Measurements from ENCODE around the gene C1QL2.

The C1QL2 gene

DNA sequence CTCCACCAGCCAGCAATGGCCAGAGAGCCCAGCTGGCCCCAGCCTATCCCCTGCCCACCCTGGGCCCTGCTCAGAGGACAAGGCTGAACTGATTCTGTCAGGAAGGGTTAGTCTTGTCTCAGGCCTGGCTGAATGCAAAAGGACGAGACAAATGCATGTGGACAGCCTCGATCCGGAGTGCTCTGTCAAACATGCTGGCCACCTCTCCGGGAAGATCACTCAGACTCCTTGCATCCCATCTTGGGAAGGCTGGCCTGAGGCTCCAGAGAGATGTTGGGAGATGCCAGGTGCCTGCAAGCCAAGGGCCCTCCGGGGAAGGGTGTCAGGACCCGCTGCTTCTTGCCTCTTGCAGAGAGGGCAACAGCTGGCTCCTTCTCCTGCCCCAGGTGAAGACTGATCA lies 20.2 kb upstream of the C1QL2 start:
- DNase-seq: no peak

GRCh38 chr2:119177838-119178190 lies 19.3 kb upstream of the C1QL2 start:
- DNase-seq: no peak

- DNase-seq: no peak
These were observed 18.8 kb upstream of the C1QL2 start for GRCh38 chr2:119177171-119177837.

- DNase-seq: no peak
These were observed 17.0 kb upstream of the C1QL2 start for GRCh38 chr2:119175517-119175916.

DNA sequence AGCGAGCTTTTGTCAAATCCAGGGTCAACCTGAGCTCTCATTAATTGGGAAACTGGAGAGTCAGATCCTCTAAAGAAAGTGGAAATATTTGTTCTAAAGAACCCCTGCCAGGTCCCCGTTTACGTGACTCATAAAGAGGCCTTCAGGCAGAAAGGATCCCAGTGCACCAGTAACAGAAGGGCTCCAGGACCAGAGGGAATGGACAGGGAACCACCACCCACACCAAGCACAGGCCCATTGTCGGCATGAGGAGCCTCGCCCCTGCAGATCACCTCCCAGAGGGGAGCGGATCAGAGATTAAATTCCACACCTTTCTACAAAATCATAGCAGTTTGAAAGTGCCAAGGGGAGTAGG lies 16.4 kb upstream of the C1QL2 start:
- no peak for DNase-seq

DNA sequence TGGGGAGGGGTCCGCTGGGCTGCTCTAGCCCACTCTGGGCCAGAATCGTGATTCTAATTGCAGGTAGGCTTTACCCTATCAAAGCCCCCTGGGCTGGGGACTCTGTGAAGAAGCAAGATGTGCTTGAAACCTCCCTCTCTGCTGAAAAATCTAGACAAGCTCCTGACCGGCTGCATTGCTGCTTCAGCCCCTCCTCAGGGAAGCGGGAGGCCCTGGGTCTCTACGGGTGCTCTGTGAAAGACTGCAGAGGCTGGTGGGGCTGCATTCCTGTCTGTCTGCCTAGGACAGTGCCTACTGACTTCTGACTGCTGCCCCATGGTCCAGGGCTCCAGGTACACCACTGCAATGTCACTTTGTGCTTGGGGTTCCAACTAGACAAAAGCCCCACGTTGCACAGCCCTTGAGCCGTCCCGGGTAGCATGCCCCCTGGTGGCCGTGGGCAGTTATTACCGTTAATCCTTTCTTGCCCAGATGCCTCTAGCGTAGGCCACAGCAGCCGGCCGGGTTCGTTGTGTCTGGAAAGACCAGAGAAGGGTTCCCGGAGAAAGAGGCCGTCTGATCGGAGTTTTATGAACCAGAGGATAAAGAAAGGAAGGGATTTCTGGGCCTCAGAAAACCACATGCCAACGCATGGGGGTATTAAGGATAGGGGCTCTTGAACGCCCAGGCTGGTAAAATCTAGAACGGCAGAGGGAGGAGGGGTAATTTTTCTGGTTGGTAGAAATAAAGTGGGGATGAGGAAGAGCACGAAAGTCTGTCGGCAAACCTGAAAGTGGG lies 15.9 kb upstream of the C1QL2 start:
- no peak for DNase-seq

DNA sequence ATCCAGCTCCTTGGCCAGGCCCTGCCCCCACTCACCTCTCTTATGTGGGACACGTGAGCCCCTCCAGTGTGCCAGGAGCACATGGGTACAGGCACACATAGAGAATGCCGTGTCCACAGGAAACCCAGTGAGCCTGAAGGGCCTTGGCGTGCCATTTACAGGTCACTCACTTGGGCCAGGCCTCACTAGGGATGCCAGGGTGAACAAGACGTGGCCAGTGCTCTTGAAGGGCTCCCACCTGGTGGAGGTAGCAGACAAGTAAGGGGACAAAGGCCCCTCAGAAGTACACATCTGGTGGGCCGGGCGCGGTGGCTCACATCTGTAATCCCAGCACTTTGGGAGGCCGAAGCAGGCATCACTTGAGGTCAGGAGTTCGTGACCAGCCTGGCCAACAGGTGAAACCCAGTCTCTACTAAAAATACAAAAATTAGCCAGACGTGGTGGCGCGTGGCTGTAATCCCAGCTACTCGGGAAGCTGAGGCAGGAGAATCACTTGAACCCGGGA lies 15.1 kb upstream of the C1QL2 start:
- no peak for DNase-seq

DNA sequence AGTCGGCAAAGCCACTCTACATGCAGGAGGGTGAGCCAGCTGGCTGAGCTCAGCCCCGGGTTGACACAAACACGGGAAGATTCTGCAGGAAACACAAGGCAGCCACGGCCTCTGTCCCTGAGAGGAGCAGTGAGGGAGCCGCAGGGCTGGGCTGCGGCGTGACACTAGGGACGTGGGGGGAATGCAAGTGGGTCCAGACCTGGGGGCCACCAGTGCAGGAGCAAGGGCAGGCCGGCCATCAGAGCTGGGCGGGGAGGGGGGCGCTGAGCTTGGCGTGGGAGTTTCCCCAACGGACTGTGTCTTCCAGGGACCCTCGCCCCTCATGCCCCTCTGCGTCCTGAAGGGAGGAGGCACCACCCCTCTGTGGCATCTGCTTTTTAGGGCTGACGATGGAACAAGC lies 12.0 kb upstream of the C1QL2 start:
- DNase-seq: no peak

GRCh38 chr2:119169717-119170116 lies 11.2 kb upstream of the C1QL2 start:
- DNase-seq: no peak

GRCh38 chr2:119160361-119160990 lies 1.9 kb upstream of the C1QL2 start:
- no peak for DNase-seq

GRCh38 chr2:119157850-119158511 lies 570 bp downstream of the C1QL2 start:
- DNase-seq: no peak

DNA sequence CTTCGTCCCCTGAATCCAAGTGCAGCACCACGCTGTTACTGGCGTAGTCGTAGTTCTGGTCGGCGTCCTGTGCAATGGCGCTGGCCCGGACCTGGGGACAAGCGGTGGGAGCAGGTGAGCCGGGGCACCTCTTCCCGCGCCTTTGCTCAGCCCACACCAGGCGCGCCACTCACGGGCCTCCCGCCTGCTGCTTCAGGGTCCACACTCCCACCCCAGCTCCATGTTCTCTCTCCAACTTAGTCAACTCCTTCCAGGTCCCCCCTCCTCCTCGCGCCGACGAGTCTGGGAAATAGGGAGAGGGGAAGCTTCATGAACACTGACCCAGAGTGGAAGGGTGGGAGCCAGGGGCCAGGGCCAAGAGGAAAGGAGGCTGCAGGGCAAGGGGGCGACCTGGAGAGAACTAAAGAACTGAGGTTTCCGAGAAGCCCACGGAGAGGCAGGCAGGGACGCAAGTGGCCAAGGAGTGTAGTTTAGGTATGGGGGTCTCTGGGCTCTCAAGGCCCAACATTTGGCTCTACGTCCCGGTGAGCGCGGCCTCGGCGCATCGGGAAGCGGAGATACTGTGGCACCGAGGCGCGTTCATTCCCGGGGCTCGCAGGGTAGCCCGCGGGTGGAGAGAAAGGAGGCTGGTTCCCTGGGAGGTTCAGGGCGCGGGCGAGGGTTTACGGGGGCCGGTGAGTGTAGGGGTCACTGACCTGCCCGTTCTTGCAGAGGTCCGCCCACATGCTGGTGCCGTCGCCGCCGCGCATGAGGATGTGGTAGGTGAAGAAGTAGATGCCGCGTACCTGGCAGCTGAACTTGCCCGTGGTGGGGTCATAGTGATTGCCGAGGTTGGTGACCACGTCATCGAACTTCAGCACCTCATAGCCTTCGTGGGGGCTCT lies 1.4 kb downstream of the C1QL2 start:
- no peak for DNase-seq

DNA sequence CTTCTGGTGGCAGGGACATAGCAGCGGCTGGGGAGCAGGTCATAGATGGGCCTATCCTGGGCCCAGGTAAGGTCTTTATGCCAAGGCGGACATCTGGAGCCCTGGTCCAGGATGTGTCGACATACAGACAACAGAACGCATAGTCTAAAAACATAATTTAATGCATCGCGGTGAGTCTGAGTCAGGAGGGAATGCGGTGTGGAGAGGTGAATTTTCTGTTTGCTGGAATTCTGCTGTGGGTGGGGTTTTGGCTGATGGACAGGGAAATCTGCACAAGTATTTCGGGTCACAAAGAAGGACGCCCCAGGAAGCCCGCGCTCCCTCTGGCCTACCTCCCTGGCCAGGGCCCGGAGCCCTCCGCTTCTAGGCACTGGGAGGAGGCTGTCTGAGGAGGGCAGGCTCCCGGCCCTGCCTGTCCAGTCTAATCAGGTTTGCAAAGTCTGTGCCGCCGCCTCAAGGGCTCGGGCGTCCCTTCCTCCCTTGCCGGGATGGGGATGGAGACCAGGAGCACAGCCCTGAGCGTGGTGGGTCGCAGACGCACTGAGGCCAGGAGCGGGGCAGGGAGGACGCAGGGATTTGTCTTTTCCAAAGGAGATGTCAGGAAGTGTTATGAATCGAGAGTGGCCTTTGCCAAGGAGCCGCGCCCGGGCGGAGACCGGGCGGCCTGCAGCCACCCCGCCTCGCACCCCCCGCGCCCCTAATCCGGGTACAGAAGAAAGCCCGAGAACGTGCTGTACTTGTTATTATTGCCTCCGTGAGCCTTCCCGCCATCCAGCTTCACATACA lies 2.3 kb downstream of the C1QL2 start:
- DNase-seq: no peak

GRCh38 chr2:119155633-119156032 lies 2.9 kb downstream of the C1QL2 start:
- no peak for DNase-seq

DNA sequence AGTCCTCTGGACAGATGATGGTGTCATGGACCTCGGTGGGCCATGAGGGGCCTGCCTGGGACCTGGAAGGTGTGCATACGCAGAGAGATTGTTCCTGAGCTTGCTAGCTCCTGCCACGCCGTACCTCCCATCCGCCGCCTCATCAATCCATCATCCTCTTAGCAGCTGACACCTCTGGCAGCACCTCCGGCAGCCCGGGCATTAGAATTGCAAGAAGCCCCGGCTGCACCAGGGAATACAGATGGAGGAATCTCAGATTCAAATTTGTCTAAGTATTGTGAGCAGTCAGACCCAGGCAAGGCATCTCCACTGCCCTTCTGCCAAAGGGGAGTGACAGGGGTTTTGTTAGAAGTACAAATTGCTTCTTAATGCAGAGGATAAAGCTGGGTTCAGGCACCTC lies 4.5 kb downstream of the C1QL2 start:
- no peak for DNase-seq

GRCh38 chr2:119149611-119150010 lies 8.9 kb downstream of the C1QL2 start:
- no peak for DNase-seq

DNA sequence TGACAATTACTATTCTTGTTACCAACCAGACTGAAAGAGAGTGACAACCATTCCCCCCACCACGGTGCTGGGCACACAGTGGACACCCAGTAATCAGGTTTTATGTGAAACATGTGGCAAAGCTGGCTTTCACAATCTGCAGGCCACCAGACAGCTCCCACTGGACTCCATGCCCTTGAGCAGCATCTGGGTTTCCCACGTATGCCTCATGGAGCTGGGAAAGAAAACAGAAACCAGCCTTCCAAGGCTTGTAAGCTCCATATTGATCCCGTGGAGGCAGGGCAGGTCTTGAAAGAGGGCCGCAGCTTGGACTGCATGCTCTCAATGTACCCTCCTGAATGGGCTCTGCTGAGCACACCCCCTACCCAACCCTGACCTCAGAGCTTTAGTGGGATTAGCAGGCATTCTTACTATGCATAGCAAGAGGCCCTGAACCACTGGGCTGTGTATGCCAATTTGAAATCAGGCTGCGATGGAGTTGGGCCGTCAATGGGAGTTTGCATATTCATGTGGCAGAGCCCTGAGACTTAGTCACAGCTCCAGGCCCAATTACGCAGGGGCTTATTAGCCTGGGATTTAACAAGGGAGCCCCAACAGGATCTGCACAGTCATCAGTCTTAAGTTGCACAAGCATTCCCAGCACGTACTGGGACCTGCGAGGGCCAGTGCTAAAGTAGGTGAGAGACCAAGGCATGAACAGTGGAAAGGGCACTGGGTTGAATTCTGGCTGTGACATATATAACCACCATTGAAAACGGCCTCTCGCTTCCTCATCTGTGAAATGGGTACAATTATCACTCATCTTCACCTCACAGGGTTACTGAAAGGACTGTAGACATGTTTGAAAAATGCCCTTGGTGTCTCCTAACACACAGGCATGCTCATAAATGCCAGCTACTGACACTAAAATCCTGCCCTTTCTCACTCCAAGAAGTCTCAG lies 10.5 kb downstream of the C1QL2 start:
- no peak for DNase-seq

DNA sequence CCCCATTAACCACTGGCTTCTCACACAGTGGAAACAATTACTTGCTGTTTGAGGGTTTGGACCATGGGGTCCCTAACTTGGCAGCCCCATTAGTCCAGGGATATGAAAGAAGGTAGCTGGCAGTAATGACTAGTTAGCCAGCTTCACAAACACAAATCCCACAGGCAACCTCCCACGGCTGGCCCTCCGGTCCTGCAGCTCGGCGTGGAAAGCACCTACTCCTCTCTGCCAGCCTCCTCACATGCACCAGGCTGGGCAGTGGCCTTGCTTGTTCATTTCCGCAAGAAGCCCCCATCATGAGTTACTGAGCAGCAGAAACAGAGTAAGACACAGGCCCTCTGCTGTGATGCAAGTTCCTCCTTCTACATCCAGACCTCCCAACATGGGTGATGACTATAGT lies 13.7 kb downstream of the C1QL2 start:
- no peak for DNase-seq

DNA sequence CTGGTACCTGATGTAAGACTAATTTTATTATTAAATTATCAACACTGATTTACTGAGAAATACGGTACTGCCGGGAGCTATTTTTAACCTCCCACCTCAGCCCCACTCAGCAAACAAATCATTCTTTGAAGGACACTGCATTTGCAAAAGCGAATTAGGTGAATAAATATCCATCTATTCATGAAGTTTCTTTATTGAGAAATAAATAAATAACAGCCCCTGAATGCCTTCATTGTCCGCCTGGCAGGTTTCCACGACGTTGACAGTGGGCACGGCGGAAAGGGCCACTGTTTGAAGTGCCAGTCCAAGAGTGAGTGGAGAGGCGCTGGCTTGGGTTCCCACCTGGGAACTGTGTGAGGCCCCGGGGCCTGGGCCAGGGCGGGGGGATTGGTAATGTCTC lies 15.7 kb downstream of the C1QL2 start:
- DNase-seq: no peak

- DNase-seq: no peak
These were observed 21.0 kb downstream of the C1QL2 start for GRCh38 chr2:119137502-119137901.

GRCh38 chr2:119136872-119137271 lies 21.7 kb downstream of the C1QL2 start:
- no peak for DNase-seq

Data from NCI-H187 treated with DMSO at 0.1 percent for 48 hours (cell line).